Fibroblast of the aortic adventitia (primary cell): ENCODE results near the gene GRM8. TPM values are rescaled to one million over a fixed set of nuclear protein-coding genes. Genes with fewer than 3 reads are reported as not detected.

Experiments
- DNase-seq: peaks from one replicate; pipeline ENCODE4 v3.0.0-alpha.2; 2010; ENCODE audit warnings: low read depth
- H3K4me3 ChIP-seq: 2 replicates; pipeline ENCODE4 v1.5.1; 2011; ENCODE audit warnings: low read depth, mild to moderate bottlenecking, control low read depth, low read length, moderate library complexity
- CTCF ChIP-seq: IDR thresholded peaks from 2 replicates; pipeline ENCODE4 v1.5.1; 2011; ENCODE audit warnings: mild to moderate bottlenecking, low read length, control low read depth, inconsistent platforms; ENCODE audit not compliant: insufficient read depth
- total RNA-seq: library from RNA; depleted of rRNA; stranded (reverse); fragments of >200 nt; gene quantifications from 2 replicates; pipeline ENCODE4 v1.2.3, GENCODE V29; 2012; ENCODE audit warnings: low replicate concordance

The GRM8 gene
- total RNA-seq, 1 donor, result 0.36 TPM

- H3K4me3 ChIP-seq, result no peak overlapping the region
- no peak for TF ChIP-seq CTCF
- no peak for DNase-seq
Observed at GRCh38 chr7:126419047-126419446, 833.7 kb downstream of the GRM8 start.

- DNase-seq, result peak; percentile 1
- no peak overlapping the region for H3K4me3 ChIP-seq
- TF ChIP-seq CTCF, result no peak
Observed at GRCh38 chr7:126411821-126412383, 840.8 kb downstream of the GRM8 start.

GRCh38 chr7:126411032-126411820 lies 841.5 kb downstream of the GRM8 start:
- DNase-seq, result no peak
- H3K4me3 ChIP-seq, result no peak overlapping the region
- TF ChIP-seq CTCF, result no peak

- no peak for DNase-seq
- no peak for TF ChIP-seq CTCF
- no peak overlapping the region for H3K4me3 ChIP-seq
Observed at GRCh38 chr7:126403040-126403439, 849.7 kb downstream of the GRM8 start.

GRCh38 chr7:126401918-126402317 lies 850.8 kb downstream of the GRM8 start:
- no peak for TF ChIP-seq CTCF
- DNase-seq, result no peak
- H3K4me3 ChIP-seq, result no peak overlapping the region

GRCh38 chr7:126398851-126399529 lies 853.8 kb downstream of the GRM8 start:
- no peak for TF ChIP-seq CTCF
- H3K4me3 ChIP-seq, result no peak overlapping the region
- no peak for DNase-seq
